Stimulated activated CD4-positive, alpha-beta T cell treated with anti-CD3 and anti-CD28 coated beads, Interleukin-12 subunit alpha, Interleukin-12 subunit beta, amount 100 ng/mL, for 4 hours (primary cell): ENCODE measurements around the gene BICRAL.
A peak's percentile ranks its signal among the peaks of the same experiment; 100 is the strongest.
"Not testable (repeated sequence)": the region's sequence is repeated elsewhere in the genome, so short reads cannot be mapped to it uniquely, and the experiment has no call there.

ENCODE experiments used
- DNase-seq: peaks from one replicate; pipeline ENCODE4 v3.0.0-alpha.2; 2020

Gene BICRAL

DNA sequence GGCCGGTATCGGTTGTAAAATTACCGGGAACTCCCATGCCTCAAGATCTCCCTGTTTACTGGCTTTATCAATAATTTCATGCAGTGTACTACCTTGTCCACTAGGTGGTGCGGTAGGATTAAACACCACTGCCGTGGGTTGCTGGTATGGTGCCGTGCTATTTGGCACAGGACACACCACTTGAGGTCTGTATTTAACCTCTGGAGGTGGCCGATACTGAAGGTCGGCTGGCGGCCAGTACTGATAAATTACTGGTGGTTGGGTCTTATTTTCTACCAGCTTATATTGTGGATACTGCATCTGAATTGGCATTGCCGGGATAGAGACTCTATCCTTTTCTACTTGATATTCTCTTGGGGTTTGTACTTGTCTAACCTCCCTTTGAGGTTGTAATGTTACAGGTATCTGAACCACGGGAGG, 119.7 kb downstream of the BICRAL start:
- DNase-seq: peak; percentile 48

GRCh38 chr6:42902429-42903263, 120.8 kb downstream of the BICRAL start:
- DNase-seq: not testable (repeated sequence)

DNA sequence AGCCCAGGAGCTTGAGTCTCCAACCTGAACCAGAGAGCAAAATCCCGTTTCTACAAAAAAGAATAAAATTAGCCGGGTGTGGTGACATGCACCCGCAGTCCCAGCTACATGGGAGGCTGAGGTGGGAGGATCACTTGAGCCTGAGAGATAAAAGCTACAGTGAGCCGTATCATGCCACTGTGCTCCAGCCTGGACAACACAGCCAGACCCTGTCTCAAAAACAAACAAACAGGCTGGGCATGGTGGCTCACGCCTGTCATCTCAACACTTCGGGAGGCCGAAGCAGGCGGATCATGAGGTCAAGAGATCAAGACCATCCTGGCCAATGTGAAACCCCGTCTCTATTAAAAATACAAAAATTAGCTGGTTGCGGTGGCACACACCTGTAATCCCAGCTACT, 122.6 kb downstream of the BICRAL start:
- DNase-seq: no peak

DNA sequence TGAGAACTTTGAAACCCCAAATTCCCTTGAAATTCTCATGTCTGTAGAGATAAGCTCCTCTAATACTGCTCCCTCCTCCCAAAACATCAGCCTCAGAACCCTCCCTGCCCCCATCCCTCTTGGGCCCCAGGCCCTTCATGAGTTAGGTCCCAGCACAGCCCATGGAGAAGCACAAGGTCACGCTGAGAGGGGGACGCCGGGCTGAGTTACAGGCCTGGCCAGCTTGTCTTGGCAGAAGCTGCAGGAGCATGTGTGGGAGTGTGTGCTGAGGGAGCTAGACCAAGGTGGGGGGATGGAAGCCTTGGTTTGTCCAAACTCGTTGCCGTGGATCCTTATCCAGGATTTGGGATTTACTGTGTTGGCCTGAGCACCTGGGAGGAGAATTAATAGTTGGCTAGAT, 125.5 kb downstream of the BICRAL start:
- no peak for DNase-seq

GRCh38 chr6:42909835-42910234, 128.0 kb downstream of the BICRAL start:
- DNase-seq: no peak

DNA sequence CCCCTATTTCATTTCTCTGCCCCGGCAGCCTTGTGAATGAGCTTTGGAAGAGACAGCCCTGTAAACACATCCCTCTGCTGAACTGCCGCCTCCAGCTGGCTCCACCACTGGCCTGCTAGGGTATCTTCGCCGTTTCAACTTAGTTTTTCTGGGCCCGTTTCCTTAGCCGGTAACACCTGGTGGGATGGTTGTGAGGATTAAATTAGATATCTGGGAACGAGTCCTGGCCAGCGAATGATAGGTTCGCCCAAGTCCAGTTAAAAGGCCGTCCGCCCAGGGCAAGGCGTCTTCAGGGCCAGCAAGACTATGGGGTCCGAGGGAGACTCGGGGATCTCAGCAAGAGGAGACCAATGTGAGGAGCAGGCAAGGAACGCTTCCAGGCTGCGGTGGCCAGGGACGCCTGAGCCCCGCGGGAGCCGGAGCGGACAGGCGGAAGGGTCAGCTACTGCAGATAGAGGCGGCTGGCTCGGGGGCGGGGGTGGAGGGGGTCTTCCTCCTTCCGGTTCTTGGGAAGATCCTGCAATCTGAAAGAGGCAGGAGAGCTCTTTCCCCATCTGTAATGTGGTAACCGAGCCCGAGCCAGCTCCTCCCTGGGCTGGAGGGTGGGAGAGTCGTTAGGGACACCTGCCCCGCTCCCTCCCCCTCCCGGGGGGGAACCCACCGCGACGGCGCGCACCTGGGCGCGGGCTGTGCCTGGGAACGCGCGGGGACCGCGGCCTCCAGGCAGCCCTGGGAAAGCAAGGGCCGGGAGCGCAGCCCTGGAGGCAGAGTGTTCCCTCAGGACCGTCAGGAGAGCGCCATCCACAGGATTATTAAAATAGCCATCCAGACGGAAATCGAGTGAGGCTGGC, 129.5 kb downstream of the BICRAL start:
- DNase-seq: no peak

- no peak for DNase-seq
These were observed 132.7 kb downstream of the BICRAL start for GRCh38 chr6:42914546-42914945.

- no peak for DNase-seq
These were observed 133.9 kb downstream of the BICRAL start, which contains the start of gene PTCRA for GRCh38 chr6:42915732-42916131. Gene PTCRA (plus strand): TSS chr6:42916053. CDS start chr6:42916070, 17 bp downstream.

DNA sequence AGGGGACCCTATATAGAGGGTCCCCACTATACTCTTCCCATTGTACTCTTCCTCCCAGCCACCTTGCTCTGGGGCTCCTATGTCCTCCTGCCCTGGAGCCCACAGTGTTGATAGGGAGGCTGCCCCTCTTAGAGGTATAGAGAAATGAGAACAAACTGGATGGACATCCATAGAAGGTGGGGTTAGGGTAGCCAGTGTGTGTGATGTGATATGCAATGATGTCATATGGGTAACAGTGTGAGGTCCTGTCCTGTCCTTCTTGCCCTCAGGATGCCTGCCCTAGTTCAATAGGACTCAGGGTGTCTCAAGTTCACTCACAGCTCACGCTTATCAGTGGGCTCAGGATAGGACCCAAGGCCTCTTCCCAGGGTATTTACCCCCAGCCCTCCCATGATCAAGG, 134.4 kb downstream of the BICRAL start:
- no peak for DNase-seq
